HG03135 (cell line): ENCODE data around the gene ALPI.
"Not testable (repeated sequence)": the region's sequence is repeated elsewhere in the genome, so short reads cannot be mapped to it uniquely, and the experiment has no call there.

Source experiments
- ATAC-seq: cut with Tn5 transposase; IDR thresholded peaks from one replicate; pipeline ENCODE4 v1.9.1; 2021; ENCODE audit warnings: mild to moderate bottlenecking, moderate library complexity; ENCODE audit not compliant: unreplicated experiment

ALPI gene

DNA sequence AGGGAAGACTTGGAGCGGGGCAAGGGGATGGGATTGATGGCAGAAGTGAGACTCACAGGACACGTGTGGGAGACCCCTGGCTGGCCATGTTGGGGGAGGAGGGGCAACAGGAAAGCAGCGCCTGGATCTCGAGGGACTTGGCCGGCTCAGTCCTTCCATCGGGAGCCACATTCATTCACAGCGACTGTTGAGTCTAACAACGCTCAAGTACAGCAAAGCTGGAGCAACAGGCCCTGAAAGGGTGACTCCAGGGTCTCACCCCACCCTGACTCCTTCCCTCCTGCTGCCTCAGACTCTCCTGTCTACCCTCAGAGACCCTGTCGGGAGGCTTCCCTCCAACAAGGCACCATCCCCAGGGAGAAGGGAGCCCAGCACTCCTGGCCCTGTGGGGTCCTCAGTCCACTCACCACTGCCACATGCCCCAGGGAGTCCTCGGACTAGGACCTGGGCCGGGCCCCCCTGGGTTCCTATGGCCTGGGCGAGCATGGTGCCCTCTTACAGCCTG lies 14.8 kb upstream of the ALPI start:
- no peak for ATAC-seq

DNA sequence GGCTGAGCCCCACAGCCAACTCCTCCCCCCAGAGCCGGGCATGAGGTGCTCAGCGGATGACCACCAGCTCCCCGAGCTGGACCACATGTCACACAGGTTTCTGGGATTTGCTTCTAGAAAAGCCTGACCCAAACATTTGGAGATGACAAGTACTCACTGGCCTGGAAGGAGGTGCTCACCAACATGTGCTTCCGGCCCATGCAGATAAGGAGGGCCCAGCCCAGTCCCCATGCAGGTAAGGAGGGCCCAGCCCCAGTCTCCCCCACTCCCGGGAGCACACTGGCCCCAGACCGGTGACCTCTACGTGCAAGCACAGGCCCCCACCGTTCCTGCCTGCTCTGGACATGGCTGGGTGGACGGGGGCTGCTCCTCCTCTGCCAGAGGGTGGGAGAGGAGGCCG lies 14.0 kb upstream of the ALPI start:
- ATAC-seq, result not testable (repeated sequence)

DNA sequence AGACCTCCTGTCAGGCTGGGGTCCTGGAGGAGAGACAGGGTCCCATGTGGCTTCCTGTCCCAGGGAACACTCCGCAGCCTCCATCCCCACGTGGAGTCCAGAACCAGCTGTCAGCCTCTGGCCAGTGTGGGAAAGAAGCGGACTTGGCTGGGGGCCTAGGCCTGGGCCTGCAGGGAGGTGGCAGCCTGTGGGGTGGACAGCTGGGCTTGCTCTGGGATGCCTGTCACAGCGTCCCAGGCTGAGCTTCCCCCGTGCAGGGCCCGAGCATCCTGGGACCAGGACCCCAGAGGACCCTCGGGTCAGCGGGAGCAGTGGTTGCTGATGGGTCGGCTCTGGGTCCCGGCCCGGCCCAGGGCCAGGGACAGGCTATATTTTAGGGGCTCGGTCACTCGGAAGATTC lies 13.5 kb upstream of the ALPI start:
- not testable (repeated sequence) for ATAC-seq

- not testable (repeated sequence) for ATAC-seq
Measured at GRCh38 chr2:232443047-232443446, 12.9 kb upstream of the ALPI start.

- not testable (repeated sequence) for ATAC-seq
Measured at GRCh38 chr2:232443669-232444408, 12.1 kb upstream of the ALPI start.

- no peak for ATAC-seq
Measured at GRCh38 chr2:232444409-232445148, 11.4 kb upstream of the ALPI start.

- ATAC-seq, result not testable (repeated sequence)
Measured at GRCh38 chr2:232445149-232445885, 10.6 kb upstream of the ALPI start.

DNA sequence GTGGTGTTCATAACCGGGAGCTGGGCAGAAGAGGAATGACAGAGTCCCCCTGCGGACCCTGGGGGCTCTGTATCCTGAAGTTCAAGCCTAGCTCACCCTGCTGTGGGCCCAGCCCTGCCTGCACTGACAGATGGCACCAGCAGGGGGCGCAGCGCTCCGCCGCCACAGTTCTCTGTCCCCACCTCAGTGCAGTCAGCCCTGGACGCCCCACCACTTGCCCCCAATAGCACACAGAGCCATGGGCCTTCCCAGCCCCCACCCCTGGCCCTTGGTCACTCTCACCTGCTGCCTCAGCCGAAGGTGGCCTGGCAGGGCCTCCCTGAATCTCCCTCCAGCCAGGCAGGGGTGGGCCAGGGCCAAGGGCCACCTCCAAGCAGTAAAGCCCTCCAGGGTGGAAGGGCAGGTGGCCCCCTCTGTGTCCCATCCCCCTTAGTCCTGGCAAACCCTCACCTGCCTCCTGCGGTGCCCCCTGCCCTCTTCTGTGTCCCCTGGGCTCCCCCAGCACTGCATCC lies 9.6 kb upstream of the ALPI start:
- ATAC-seq, result not testable (repeated sequence)

DNA sequence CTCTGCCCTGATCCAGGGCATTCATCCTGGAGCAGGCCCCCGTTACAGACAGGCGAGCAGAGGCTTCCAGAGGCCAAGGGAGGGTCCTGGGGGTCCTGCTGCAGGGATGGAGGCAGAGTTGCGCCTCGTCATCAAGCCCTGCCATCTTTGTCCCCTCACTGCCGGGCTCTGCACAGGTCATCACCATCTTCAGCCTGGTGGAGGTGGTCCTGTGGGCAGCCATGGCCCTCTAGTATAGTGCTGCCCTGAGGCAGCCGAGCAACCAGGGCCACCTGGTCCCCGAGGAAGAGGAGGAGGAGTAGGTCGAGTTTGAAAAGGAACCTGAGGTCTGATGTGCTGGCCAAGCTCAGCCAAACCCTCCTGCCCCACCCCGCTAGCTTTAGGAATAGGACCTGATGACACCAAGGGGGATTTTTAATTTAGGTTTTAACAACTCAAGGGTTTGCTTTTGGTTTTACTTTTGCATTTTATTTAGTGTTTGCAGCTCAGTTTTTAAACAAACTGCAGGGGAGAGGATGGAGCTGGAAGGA lies 8.8 kb upstream of the ALPI start:
- no peak for ATAC-seq

DNA sequence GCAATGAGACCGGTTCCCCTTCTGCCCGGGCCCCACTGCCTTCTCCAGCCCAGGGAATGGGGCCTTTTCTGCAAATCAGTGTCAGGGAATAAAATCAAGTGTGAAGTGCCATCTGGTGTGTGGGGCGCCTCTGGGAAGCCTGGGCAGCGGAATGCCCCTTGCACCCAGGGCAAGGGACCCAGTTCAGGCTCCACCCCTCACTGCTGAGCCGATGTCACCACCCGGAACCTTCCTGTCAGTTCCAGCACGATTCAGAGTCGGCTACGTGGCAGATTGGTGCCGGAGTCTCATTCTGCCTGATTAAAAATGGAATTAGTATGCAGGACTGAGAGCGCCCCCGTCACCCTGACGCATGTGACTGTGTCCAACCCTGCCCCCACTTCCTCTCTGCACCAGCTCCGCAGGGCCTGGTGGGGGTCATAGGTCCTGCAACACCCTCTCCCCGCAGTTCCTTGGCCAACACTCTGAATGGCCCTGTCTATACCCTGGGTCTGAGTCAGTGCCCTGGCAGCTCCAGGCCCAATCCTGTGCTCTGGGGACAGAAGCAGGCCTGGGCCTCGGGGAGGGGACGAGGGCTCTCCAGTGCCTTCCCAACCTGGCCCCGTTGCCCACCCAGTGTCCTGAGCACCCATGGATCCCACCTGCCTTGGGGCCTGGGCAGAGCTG lies 8.2 kb upstream of the ALPI start:
- ATAC-seq, result no peak

- no peak for ATAC-seq
Measured at GRCh38 chr2:232448304-232448690, 7.7 kb upstream of the ALPI start.

DNA sequence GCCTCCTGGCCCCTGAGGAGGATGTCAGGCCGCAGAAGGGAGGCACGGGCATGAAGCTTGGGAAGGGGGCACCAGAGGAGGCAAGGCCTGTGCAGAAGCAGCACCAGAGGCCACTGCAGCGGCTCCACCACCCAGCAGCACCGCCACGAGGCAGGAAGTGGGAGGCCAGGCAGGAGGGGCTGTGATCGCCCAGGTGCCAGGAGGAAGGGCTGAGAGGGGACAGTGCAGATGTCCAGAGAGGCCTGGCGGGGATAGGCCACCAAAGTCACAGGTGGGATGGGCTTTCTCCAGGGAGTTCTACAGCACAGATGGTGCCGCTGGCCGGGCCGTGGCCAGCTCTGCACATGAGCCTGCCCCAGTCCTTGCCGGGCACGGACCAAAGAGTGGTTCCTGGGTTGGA lies 6.0 kb upstream of the ALPI start:
- no peak for ATAC-seq

DNA sequence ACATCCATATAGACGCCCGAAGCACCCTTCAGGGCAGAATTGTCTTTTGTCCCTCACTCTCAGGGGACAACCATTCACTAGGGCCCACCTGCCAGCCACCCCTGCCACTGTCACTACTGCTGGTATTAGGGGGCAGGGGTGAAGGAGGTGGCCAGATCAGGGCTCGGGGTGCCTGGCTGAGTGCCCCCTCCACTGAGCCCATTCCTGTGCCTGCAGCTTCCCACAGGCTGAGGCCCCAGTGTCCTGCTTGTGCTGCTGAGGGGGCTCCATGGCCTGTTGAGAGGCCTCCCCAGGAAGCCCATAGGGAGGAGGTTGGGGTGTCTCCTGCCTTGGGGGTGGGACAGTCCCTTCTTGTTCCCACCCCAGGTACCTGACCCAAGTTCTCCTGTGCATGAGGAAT lies 4.3 kb upstream of the ALPI start:
- not testable (repeated sequence) for ATAC-seq

- no peak for ATAC-seq
Measured at GRCh38 chr2:232454630-232455029, 1.3 kb upstream of the ALPI start.

DNA sequence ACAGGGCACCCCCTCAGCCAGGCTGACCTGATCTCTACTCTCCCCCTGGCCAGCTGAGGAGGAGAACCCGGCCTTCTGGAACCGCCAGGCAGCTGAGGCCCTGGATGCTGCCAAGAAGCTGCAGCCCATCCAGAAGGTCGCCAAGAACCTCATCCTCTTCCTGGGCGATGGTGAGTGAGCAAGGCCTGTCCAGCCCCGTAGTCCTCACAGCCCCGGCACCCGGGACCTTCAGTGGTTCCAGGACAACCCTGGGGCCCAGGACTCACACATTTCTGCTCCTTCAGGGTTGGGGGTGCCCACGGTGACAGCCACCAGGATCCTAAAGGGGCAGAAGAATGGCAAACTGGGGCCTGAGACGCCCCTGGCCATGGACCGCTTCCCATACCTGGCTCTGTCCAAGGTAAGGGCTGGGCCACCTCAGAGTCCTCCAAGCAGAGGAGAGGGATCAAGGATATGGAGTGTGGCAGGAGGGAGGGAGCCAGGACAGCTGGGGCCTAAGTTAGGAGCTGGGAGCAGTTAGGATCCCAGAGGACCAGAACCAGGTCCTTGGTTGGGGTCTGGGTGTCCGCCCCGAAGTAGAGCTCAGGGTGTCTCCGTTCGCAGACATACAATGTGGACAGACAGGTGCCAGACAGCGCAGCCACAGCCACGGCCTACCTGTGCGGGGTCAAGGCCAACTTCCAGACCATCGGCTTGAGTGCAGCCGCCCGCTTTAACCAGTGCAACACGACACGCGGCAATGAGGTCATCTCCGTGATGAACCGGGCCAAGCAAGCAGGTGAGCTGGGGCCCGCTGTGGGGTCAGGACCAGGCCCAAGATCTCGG lies 555 bp downstream of the ALPI start:
- no peak for ATAC-seq

DNA sequence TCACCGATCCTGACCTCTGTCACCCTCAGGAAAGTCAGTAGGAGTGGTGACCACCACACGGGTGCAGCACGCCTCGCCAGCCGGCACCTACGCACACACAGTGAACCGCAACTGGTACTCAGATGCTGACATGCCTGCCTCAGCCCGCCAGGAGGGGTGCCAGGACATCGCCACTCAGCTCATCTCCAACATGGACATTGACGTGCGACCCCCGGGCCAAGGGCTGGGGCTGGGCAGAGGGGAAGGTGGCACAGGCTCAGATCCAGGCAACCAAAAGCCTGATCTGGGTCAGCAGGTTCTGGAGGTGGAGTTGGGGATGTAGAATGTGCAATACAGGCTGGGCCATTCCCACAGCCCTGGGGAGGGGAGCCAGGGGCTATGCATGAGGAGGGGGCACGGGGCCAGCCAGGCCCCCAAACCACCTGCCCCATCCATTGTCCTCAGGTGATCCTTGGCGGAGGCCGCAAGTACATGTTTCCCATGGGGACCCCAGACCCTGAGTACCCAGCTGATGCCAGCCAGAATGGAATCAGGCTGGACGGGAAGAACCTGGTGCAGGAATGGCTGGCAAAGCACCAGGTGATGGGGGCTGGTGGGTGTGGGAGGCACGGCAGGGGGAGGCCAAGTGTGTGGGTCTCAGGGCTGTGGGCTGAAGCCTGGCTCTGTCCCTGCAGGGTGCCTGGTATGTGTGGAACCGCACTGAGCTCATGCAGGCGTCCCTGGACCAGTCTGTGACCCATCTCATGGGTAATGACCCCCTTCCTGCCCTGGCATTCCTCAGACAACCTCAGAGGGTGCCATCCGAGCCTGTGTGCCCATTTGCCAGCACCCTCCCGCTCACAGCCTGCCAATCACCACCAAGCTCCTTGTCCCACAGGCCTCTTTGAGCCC lies 1.4 kb downstream of the ALPI start:
- ATAC-seq, result no peak

- ATAC-seq, result no peak
Measured at GRCh38 chr2:232458051-232458660, 2.2 kb downstream of the ALPI start.
